ENCODE results near the gene FAT3.

Gene FAT3

GRCh38 chr11:92224407-92225124 is at the start of gene FAT3:
TSS of gene FAT3 (plus strand) at chr11:92224818. CDS start at chr11:92352113, 127,295 bp downstream.
- peak within 1 kb of the TSS; percentile 25 to 42 for H3K4me3 ChIP-seq (replicated peaks in 1 of 2; ENCODE audit: low read depth in 2 of 2, low read length in 2 of 2)
- DNase-seq (ENCODE audit: low read depth in 2 of 2): peak; percentile 37 to 44
- TF ChIP-seq CTCF (IDR thresholded peaks at IDR 0.05; ENCODE audit: low read depth, low read length): no peak

- no peak for TF ChIP-seq CTCF (IDR thresholded peaks at IDR 0.05; ENCODE audit: low read depth, low read length)
- no peak for DNase-seq (ENCODE audit: low read depth in 2 of 2)
- H3K4me3 ChIP-seq (replicated peaks in 1 of 2; ENCODE audit: low read depth in 2 of 2, low read length in 2 of 2): no peak overlapping the region
Measured at GRCh38 chr11:92179017-92179670, 45.5 kb upstream of the FAT3 start.

GRCh38 chr11:92180226-92180625 is 44.4 kb upstream of the FAT3 start:
- no peak overlapping the region for H3K4me3 ChIP-seq (replicated peaks in 1 of 2; ENCODE audit: low read depth in 2 of 2, low read length in 2 of 2)
- DNase-seq (ENCODE audit: low read depth in 2 of 2): peak in 1 of 2 donors; percentile 1
- no peak for TF ChIP-seq CTCF (IDR thresholded peaks at IDR 0.05; ENCODE audit: low read depth, low read length)

- H3K4me3 ChIP-seq (replicated peaks in 1 of 2; ENCODE audit: low read depth in 2 of 2, low read length in 2 of 2): no peak overlapping the region
- TF ChIP-seq CTCF (IDR thresholded peaks at IDR 0.05; ENCODE audit: low read depth, low read length): no peak
- DNase-seq (ENCODE audit: low read depth in 2 of 2): peak; percentile 63 to 80
Measured at GRCh38 chr11:92180664-92181251, 43.9 kb upstream of the FAT3 start.

GRCh38 chr11:92190535-92191206 is 33.9 kb upstream of the FAT3 start:
- H3K4me3 ChIP-seq (replicated peaks in 1 of 2; ENCODE audit: low read depth in 2 of 2, low read length in 2 of 2): no peak overlapping the region
- DNase-seq (ENCODE audit: low read depth in 2 of 2): no peak
- TF ChIP-seq CTCF (IDR thresholded peaks at IDR 0.05; ENCODE audit: low read depth, low read length): no peak

- DNase-seq (ENCODE audit: low read depth in 2 of 2): no peak
- no peak overlapping the region for H3K4me3 ChIP-seq (replicated peaks in 1 of 2; ENCODE audit: low read depth in 2 of 2, low read length in 2 of 2)
- no peak for TF ChIP-seq CTCF (IDR thresholded peaks at IDR 0.05; ENCODE audit: low read depth, low read length)
Measured at GRCh38 chr11:92192141-92192540, 32.5 kb upstream of the FAT3 start.
